Measurements from ENCODE around the gene CYP3A5.
"Not testable (repeated sequence)": the region's sequence is repeated elsewhere in the genome, so short reads cannot be mapped to it uniquely, and the experiment has no call there.

Gene CYP3A5

DNA sequence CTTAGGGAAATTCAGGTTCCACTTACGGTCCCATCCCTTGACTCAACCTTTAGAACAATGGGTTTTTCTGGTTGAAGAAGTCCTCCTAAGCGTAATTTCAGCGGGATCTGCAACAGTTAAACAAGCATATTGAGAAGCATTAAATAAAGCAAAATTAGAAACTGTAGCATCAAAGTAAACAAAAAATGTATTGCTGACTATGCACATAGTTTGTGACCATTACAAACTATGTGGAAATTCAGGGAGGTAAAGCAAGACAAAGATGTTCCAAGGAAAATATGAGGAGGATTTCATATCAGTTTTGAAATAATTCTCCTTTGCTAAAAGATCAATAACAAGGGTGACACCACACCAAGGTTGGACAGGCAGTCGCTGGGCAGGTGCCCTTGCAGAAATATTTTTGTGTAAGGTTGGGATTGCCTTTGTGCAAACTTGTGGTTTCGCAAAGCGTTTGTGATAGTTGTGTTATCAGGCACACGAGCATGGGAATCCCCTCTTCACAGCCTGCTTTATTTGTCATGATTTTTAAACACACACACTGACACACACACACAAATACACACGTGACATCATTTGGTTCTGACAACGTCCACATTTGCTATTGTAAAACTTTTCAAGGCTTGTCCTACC, 5.4 kb upstream of the CYP3A5 start:
- no peak for DNase-seq

DNA sequence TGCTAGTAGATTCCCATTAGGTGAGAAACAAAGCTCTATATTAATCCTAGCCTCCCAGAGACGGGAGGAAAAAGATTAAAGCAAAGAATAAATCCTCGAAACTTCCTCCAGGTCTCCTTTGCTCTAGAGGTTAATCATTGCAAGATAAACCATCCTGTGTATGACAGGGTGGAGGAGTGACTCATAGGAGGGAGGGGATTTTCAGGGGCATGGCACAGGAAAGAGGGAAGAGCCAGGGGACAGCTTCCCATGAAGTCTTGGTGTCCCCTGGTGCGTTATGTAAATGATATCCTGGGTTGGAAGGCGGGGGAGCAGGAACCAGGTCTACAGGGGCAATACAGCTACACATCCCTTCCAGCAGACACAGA, 780 bp downstream of the CYP3A5 start:
- DNase-seq, result no peak

DNA sequence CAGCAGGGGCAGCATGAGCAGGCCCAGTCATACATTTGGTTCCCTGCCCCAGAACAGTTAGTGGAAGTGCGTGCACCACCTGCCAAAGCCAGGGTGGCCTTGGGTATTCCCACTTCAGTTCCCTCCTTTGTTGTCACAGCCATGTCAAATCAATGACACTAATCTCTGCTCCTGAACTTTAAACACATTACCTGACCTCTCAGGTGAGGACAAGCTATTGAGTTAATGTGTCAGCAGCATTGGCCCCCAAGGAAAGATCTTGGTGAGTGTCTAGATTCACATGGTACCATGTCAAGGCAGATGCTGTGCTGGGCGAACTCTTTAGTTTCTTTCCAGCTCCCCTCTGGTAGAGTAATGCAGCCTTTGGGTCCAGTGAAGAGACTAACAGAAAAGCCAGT, 2.1 kb downstream of the CYP3A5 start:
- DNase-seq, result no peak

- no peak for DNase-seq
These were observed 2.7 kb downstream of the CYP3A5 start for GRCh38 chr7:99677013-99677647.

DNA sequence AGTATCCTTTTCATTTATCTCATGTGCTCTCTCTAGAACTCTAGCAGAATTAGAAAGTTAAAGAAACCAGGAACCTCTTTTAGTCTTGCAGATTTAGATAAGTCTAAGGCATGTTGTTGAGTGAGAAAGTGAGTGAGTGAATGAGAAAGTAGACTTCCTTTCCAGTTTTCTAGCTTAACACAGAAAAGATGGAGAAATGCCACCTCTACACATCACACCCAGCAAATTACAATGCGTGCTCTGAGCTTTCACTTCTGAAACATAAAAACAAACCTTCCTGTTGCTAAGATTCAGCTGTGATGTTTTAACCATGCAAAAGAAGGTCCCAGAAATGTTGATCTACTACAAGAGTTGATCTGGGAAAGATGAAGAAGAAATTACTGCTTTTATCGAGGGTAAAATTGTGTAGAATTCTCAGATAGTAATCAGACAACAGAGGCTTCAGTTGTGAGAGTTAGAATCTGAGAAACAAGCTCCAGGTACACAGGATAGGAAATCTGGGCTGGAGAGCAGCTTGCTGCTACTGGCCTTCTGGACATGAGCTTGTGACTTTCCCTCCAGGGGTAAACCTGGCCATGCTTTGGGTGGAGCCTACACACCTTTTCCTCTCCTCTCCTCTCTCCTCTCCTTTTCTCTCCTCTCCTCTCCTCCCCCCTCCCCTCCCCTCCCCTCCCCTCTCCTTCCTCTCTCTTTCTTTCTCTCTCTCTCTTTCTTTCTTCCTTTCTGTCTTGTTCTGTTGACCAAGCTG, 4.6 kb downstream of the CYP3A5 start:
- DNase-seq, result no peak

DNA sequence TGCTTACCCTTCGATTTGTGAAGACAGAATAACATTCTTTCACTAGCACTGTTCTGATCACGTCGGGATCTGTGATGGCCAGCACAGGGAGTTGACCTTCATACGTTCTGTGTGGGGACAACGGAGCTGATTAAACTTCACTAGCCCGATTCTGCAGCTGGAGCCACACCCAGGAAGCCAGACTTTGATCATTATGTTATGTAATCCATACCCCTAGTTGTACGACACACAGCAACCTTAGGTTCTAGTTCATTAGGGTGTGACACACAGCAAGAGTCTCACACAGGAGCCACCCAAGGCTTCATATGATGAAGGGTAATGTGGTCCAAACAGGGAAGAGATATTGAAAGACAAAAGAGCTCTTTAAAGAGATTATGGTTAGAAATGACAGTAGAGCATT, 7.2 kb downstream of the CYP3A5 start:
- DNase-seq, result no peak

DNA sequence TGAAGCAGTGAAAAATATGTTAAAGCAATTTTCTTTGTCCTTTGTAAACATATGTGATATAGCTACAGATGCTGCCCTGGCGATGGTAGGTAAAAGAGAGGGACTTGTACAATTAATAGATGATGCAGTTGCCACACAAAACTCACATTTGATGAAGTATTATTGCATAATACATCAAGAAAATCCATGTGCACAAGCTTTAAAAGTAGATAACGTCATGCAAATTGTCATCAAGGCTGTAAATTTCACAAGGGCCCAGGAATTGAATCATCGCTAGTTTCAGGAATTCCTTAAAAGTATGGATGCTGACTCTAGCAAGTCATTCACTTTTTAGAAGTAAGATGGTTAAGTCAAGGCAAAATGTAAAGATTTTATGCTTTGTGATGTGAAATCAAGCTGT, 10.0 kb downstream of the CYP3A5 start:
- no peak for DNase-seq

DNA sequence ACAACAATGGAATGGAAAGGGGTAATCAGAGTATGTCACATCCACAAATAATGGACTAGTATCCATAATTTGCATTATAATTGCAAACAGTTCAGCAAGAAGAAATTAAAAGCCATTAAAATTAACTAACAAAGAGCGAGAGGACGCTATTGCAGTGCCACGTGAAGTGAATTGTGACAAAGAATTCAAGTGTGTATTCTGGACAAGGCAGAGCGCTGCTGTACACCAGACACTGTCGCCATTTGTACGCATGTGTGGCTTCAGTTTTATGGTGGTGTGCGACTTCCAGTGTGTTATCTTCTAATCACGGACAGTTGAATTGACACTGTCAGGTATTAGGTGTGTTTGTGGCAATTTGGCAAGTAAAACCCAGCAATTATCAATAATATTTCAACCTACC, 11.3 kb downstream of the CYP3A5 start:
- DNase-seq, result no peak

GRCh38 chr7:99667179-99667578, 12.6 kb downstream of the CYP3A5 start:
- no peak for DNase-seq

DNA sequence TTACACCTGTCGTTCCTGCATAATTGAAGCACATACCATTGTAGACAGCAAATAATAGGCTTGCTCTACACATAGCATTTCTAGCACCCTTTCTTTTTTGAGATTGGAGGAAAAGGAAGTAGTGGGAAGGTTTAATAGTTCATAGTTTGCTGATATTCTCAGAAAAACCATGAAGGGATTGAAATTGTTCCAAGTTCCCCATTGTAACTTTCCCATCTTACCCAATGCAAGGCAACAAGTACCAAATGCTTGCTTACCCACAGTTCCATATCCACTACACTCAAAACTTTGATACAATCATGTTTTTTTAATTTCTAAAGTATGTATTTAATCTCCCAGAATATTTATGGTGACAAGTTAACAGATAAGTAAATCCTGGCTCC, 13.8 kb downstream of the CYP3A5 start:
- no peak for DNase-seq

- DNase-seq, result no peak
These were observed 14.3 kb downstream of the CYP3A5 start for GRCh38 chr7:99665312-99666012.

DNA sequence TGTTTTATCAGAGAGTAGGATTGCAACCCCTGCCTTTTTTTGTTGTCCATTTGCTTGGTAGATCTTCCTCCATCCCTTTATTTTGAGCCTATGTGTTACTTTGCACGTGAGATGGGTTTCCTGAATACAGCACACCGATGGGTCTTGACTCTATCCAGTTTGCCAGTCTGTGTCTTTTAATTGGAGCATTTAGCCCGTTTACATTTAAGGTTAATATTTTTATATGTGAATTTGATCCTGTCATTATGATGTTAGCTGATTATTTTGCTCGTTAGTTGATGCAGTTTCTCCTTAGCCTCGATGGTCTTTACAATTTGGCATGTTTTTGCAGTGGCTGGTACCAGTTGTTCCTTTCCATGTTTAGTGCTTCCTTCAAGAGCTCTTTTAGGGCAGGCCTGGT, 21.9 kb downstream of the CYP3A5 start:
- DNase-seq, result not testable (repeated sequence)

GRCh38 chr7:99654626-99655025, 25.2 kb downstream of the CYP3A5 start:
- not testable (repeated sequence) for DNase-seq

GRCh38 chr7:99653754-99654153, 26.0 kb downstream of the CYP3A5 start:
- DNase-seq, result no peak

- DNase-seq, result not testable (repeated sequence)
These were observed 26.5 kb downstream of the CYP3A5 start for GRCh38 chr7:99653269-99653668.

DNA sequence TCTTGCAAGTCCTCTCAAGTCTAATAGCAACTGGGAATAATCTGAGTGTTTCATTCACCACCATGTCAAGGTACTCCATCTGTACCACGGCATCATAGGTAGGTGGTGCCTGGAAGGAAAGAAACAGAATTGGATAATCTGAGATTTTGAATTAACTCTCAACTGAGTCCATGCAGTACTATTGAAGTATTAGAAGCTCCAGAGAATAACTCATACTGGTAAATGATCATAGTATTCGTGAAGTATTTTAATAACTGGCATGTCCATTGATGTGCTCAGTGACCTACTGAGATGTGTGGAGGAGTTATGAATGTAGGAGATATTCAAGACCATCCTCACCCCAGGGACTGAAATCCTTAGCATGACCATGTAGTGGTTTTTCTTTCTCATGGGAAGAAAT, 27.1 kb downstream of the CYP3A5 start:
- DNase-seq, result no peak

DNA sequence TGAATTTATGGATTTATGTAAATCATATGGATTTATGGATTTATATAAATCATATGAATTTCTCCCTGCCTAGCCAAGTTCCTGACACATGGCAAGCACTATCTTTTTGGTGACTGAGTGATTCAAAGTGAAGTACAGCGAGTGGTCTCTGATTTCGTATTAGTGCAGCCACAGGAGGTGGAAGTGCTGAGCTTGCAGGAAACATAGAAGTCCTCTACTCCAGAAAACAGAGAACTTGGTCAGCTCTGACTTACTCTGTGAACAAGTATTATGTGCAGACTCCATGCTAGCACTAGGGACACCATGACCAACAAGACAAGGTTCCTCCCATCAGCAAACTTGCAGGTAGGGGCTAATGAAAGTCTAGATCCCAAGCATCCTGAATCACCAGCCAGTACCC, 28.5 kb downstream of the CYP3A5 start:
- DNase-seq, result no peak

- DNase-seq, result no peak
These were observed 31.0 kb downstream of the CYP3A5 start for GRCh38 chr7:99648843-99649242.

- DNase-seq, result no peak
These were observed 34.2 kb downstream of the CYP3A5 start for GRCh38 chr7:99645590-99645989.

DNA sequence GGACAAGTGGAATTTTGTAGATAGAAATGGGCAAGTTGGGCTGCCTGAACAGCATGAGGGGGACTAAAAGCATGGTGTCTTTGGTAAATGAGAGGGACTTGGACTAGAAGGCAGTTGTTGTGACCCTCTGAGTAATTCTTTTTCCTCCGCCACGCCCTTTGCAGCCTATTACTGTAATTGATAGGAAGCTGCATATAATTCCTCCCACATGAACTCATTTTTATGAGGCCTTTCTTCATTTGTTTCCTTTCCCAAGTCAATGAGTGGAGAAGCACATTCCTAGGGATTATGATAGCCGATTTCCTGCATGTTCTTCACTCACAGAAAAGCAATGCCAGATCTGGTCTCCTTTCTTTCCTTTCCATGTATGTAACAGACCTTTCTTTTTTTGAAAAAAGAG, 35.4 kb downstream of the CYP3A5 start:
- no peak for DNase-seq

DNA sequence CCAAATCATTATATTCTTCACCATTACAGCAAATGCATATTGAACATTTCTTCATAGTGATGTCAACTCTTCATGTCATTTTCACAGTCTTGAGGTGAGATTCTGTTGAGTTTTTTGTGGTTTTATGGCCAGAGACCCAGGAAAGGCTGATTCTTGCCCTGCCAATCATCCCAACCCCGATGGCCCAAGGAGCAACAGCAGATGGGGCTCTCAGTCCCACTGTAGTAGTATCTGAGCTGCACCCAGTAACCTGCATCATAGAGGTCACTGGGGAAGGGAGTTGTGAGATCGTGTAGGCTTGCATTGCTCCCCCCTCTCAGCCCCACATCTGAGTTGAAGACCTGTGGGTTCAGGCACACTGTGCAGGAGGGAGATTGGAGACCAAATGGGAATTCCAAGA, 36.3 kb downstream of the CYP3A5 start:
- DNase-seq, result no peak

DNA sequence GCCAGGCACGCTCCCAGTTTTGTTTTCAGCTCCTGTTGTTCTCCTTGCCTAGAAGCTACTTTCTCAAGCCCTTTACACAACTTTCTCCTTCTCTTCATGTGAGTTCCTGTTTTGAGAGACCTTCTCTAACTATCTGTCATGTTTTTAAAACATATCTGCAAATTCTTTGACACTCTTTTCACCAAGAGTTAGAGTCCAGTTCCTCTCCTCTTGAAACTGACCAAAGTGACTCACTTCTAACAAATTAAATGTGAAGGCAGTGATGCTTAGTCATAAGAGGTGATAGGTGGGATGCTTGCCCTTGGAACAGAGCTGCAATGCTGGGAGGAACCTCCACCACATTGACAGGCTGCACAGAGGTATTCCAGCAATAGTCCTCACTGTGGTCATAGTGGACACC, 37.8 kb downstream of the CYP3A5 start:
- no peak for DNase-seq

- no peak for DNase-seq
These were observed 40.5 kb downstream of the CYP3A5 start for GRCh38 chr7:99639267-99639666.

DNA sequence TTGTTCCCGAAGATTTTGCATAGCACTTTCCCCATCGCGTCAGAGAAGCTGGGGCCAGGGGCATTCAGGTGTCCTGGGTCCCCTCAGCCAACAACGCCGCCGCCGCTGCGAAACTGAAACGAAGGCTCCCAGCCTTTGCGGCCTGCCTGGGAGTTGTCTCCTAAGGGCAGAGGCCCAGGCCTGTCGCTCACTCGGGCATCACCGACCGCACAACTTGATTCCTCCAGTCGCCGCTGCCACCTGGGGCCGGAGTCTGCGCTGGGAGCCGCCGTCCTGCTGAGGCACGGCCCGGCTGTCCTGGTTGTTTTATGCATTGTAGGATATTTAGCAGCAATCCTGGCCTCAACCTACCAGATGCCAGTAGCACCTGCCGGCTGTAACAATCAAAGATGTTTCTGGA, 41.1 kb downstream of the CYP3A5 start:
- no peak for DNase-seq
